SK-N-DZ (cell line): ENCODE results near the gene FOXP1.
A peak's percentile ranks its signal among the peaks of the same experiment; 100 is the strongest.

Source experiments
- DNase-seq: peaks from one replicate; pipeline ENCODE4 v3.0.0-alpha.2; 2015; ENCODE audit warnings: low spot score

FOXP1 gene

GRCh38 chr3:71078723-71079525 lies 504.6 kb downstream of the FOXP1 start:
- no peak for DNase-seq

DNA sequence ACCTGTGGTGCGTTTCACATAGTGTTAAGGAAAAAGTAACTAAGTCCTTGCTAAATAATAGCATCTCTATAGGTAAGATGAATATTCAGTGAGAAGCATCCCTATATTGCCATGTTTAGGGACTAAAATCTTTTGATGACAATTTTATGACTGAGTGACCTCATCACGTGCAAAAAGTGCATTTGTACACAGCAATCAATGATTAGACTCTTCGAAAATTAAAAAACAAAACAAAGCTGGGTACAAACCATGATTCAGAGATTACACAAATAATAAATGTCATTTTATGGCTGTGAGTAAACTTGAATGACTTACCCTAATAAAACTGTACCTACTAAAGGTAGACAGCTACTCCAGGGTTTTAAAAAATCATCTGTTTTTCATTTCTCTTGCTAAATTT lies 505.3 kb downstream of the FOXP1 start:
- DNase-seq: no peak

GRCh38 chr3:71077070-71077469 lies 506.5 kb downstream of the FOXP1 start:
- no peak for DNase-seq

DNA sequence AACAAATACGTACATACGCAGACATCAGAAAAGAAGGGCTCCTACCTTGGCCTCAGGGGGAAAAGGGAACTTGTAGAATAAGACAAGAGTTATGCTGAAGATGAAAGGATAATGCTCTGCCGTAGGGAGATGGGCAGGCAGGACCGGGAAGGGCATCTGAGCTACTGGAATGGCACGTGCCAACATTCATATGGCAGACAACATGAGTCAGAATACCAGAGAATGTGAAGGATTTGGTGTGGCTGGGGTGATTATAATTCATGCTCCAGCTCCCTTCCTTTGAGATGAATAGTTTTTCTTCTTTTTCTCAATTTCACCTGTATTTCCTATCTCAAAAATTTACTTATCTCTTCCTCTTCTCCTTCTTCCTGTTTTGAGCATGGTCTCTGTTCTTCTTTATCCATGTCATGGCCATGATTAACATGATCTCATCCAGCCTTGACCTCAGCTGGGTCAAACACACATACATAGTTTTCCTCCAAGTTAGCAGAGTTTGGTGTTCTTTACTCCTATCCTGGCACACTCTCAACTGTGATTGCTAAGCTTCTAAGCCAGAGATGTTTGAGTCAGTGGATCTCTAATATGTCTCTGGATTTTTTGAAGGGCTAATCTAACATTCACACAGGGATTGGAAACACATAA lies 507.0 kb downstream of the FOXP1 start:
- DNase-seq: no peak

GRCh38 chr3:71075494-71075893 lies 508.0 kb downstream of the FOXP1 start:
- DNase-seq: no peak

GRCh38 chr3:71074423-71074822 lies 509.1 kb downstream of the FOXP1 start:
- no peak for DNase-seq

DNA sequence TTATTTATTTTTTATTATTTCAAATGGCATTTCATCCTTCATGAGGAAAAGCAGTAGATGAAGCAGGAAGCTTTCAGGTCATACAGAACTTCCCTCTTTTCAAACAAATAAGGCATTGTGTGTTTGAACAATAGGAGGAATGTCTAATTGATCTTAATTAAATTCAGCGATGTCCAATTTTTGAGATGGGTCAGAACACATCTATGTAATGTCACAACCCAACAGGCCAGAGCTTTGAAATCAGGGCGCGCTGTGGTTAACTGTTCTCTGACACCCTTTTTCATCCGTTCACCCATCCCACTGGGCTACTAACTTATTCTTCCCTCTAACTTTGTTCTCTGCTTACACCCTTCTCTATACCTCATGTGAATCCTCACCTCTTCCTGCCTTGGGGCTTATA lies 510.5 kb downstream of the FOXP1 start:
- DNase-seq: no peak

- no peak for DNase-seq
Observed at GRCh38 chr3:71072287-71072686, 511.2 kb downstream of the FOXP1 start.

DNA sequence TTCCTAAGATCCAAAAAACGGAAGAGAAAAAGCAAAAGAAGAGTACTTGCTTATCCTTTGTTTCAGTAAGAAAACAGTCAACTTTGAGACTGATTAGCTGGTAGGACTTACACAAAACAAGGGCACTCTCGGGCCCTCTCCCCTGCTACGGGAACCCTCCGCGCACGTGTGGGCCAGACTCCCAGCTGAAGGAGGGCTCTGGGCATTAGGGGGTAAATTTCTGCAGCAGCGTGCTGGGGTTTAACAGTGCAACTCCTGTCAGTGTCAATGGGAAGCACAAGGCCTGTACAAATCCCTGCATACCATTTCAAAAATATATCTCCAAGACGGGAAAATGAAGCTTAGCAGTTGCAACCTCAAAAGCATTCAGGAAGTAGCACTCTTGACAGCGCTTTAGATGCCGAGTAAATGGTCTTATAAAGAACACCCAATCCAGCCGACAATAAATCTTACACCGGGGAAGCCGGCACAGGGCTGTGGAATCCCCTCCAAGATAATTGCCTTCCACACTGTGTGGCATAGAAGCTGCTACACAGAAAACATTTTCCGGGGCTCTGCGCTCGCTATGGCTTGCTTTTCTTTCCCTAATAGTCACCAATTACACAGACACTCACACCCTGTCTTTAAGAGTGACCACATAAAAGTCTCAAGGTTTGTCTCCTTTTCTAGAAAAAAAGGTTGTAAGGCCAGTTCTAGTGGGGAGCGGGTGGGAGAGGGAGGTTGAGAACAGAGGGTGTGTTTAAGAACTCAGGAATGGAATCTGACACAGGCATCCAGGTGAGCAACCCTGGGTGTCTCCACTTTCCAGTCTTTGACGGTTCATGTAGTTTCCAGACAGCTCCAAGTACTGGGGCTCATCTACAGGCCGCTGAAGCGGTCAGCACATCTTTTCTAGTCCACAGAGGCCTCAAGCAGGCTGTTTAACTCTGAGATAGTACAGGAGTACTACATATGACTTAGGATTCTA lies 512.7 kb downstream of the FOXP1 start:
- no peak for DNase-seq

- DNase-seq: peak; percentile 44
Observed at GRCh38 chr3:71069797-71070196, 513.7 kb downstream of the FOXP1 start.

DNA sequence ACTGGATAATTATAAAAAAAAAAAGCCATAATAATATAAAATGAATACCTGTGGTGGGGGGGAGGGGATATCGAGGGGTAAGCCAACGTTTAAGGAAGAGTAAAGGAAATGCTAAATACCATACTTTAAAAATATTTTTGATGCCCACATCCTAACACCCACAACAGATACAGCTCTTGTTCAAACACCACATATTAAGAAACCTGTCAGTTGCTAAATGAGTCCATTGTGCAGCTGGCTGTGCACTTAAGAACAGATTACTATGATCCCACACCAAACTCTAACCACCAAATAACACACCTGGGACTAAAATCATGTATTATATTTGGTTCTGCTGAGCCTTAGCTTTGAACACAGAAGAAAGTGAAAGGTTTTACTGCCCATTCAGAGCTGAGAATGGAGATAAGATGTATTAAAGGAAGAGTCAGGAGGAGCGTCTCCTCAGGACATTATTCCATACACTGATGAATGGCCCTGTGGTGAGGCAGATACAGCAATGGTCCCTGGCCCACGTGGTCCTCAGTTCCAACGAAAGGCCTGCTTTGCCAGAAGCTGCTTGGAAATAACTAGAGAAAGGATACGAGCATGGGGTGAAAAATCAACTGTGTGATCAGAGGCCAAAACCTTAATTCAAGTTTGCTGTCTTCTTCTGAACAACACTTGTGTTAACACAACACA lies 515.4 kb downstream of the FOXP1 start:
- no peak for DNase-seq

GRCh38 chr3:71066849-71067261 lies 516.7 kb downstream of the FOXP1 start:
- DNase-seq: no peak

- DNase-seq: no peak
Observed at GRCh38 chr3:71066356-71066755, 517.2 kb downstream of the FOXP1 start.

- no peak for DNase-seq
Observed at GRCh38 chr3:71065764-71066013, 517.8 kb downstream of the FOXP1 start.

GRCh38 chr3:71064956-71065763 lies 518.4 kb downstream of the FOXP1 start:
- peak; percentile 40 for DNase-seq

GRCh38 chr3:71064291-71064955 lies 519.1 kb downstream of the FOXP1 start:
- peak; percentile 9 for DNase-seq

DNA sequence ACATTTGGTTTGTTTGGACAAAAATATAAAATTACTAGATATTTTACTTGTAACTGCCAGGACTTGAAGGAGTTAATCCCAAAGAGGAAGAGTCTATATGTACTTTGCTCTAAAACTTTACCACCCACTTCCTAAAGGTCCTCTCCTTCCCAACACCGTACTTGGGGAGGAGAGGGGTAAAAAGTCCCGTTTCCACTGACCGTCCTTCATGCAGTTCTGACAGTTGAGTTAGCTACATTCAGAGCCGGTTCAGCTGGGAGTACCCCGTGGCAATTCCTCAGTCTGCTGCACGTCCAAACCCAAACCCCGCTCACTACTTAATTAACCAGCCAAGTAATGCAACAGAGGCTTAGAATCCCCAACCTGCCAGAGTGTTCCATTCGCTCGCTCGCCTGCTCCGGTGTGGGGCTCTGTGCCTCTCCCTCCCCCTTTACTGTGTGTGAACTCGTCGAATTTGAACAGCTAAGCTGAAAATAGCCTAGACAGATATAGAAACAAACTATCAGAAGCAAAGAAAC lies 519.7 kb downstream of the FOXP1 start:
- peak; percentile 16 for DNase-seq

DNA sequence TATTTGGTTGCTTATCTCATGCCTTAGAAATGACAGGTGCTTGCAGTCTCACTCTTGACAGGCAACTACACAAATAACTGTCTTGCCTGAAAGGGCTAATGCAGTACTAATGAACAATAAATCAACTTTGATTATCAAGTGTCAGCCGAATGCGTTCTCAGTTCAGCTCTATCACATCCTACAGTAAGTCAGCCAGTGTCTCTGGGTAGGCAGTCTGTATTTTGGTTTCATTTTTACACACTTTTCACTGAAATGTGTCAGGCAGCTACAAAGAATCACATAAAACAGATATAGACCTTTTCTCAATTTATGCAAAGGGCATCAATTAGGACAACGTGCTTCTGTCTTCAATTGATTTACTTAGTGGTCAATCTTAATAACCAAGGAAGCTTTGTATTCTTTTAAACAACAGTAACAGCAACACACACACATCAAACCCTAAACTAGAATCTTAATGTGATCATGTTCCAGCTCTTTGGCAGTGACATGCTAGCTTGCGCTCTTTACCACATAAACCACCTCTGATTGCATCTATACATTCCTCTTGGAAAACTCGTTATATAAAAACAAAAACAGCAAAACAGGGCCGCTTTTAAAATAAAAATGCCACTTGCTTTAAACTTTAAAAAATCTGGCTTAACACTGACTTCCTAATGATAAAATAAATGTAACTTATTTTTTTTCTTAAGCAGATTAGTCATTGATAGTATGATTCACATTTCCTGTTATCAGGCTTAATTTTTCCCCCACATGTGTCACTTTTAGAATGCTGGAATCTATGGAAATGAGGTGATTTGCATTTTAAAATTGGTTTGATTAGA lies 520.4 kb downstream of the FOXP1 start:
- peak; percentile 45 for DNase-seq
